ENCODE data around the gene INSYN2B.

DNA sequence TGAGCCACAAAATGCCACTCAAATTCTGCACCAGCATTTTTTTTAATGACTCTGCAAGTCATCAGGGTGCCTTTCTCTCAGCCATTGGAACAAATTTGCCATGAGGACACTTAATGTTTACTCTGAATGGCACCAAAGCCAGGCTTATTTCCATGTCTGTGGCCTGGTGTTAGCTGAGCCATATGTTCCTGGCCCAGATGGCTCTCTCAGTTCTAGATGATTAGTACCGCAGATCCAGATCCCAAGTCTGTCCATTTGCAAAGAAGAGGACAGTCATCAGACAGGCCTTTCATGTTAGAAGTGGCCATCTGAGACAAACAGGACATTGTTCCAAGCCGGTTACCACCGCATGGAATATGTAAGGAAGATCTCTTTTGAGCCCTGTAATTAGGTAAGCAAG is 70.3 kb downstream of the INSYN2B start:
- TF ChIP-seq, protein P1, sequence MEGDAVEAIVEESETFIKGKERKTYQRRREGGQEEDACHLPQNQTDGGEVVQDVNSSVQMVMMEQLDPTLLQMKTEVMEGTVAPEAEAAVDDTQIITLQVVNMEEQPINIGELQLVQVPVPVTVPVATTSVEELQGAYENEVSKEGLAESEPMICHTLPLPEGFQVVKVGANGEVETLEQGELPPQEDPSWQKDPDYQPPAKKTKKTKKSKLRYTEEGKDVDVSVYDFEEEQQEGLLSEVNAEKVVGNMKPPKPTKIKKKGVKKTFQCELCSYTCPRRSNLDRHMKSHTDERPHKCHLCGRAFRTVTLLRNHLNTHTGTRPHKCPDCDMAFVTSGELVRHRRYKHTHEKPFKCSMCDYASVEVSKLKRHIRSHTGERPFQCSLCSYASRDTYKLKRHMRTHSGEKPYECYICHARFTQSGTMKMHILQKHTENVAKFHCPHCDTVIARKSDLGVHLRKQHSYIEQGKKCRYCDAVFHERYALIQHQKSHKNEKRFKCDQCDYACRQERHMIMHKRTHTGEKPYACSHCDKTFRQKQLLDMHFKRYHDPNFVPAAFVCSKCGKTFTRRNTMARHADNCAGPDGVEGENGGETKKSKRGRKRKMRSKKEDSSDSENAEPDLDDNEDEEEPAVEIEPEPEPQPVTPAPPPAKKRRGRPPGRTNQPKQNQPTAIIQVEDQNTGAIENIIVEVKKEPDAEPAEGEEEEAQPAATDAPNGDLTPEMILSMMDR (IDR thresholded peaks at IDR 0.05), result no peak
- TF ChIP-seq POLR2AphosphoS5 (IDR thresholded peaks at IDR 0.05) (no peak), POLR2A (IDR thresholded peaks at IDR 0.05) (no peak), EP300 (IDR thresholded peaks at IDR 0.05) (no peak)
